Fibroblast of the aortic adventitia (primary cell): Measurements from ENCODE around the gene ITPR1. TPM values are rescaled to one million over a fixed set of nuclear protein-coding genes. Genes with fewer than 3 reads are reported as not detected.

ENCODE experiments used
- DNase-seq: peaks from one replicate; pipeline ENCODE4 v3.0.0-alpha.2; 2010; ENCODE audit warnings: low read depth
- H3K4me3 ChIP-seq: 2 replicates; pipeline ENCODE4 v1.5.1; 2011; ENCODE audit warnings: low read depth, mild to moderate bottlenecking, control low read depth, low read length, moderate library complexity
- total RNA-seq: library from RNA; depleted of rRNA; stranded (reverse); fragments of >200 nt; gene quantifications from 2 replicates; pipeline ENCODE4 v1.2.3, GENCODE V29; 2012; ENCODE audit warnings: low replicate concordance
- TF ChIP-seq, protein P1 (sequence below): IDR thresholded peaks from 2 replicates; pipeline ENCODE4 v1.5.1; 2011; ENCODE audit warnings: mild to moderate bottlenecking, low read length, control low read depth, inconsistent platforms; ENCODE audit not compliant: insufficient read depth

ITPR1 gene
- total RNA-seq, 1 donor, result 8.9 TPM

DNA sequence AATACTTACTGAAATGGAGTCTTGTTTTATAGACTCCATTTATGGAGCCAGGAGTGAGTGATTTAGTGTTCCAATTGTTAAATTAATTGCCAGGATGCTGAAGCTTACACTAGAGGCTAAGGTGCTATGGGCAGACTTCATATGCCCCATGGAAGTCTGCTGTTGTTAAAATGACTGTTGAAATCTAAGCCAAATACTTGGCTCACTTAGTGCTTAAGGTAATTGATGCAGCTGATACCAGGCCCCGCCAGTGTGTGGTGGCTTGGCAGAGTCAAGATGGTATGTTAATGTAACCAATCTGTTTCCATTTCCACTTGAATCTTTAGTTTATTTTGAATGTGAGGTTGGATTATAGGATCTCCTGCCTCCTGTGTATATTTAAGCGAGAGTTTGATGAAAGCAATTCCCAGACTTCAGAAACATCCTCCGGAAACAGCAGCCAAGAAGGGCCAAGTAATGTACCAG lies 187.1 kb downstream of the ITPR1 start:
- TF ChIP-seq, protein P1, sequence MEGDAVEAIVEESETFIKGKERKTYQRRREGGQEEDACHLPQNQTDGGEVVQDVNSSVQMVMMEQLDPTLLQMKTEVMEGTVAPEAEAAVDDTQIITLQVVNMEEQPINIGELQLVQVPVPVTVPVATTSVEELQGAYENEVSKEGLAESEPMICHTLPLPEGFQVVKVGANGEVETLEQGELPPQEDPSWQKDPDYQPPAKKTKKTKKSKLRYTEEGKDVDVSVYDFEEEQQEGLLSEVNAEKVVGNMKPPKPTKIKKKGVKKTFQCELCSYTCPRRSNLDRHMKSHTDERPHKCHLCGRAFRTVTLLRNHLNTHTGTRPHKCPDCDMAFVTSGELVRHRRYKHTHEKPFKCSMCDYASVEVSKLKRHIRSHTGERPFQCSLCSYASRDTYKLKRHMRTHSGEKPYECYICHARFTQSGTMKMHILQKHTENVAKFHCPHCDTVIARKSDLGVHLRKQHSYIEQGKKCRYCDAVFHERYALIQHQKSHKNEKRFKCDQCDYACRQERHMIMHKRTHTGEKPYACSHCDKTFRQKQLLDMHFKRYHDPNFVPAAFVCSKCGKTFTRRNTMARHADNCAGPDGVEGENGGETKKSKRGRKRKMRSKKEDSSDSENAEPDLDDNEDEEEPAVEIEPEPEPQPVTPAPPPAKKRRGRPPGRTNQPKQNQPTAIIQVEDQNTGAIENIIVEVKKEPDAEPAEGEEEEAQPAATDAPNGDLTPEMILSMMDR, result no peak
- no peak for DNase-seq
- H3K4me3 ChIP-seq, result no peak overlapping the region

DNA sequence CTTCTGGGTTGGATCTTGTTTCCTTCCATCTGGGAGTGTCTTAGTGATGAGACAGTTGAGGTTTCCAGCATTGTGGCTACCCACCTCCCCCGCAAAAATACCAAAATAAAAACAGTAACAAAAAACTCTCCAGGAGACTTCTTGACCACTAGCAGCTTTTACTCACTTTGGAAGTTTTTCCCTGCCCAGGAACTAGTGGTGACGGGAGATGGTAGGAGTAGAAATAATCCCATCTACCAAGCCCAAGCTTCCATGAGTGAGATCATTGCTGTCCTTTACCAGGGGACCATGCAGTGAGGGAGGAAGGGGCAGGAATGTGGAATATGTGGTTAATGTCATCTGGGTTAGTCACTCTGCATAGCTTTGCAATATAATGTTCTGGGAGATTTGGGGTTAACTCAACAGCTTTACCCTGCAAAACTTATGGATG lies 187.7 kb downstream of the ITPR1 start:
- no peak for DNase-seq
- TF ChIP-seq, protein P1, result no peak
- no peak overlapping the region for H3K4me3 ChIP-seq

DNA sequence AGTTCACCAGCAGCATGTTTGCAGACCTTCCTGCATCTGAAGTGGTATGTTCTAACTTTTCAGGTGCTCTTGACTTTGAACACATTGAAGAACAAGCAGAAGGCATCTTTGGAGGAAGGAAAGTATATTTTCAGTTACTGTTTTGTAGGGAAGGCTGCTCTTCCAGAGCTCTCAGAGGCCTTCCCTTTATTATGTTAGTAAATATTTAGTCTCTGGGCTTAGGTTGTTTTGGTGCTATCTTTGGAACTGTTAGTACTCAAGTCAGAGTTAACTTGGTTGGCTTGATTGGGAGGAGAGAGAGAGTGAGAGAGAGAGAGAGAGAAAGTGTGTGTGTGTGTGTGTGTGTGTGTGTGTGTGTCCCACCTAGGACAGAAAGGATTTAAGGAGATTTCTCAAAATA lies 188.2 kb downstream of the ITPR1 start:
- TF ChIP-seq, protein P1, result no peak
- no peak for DNase-seq
- H3K4me3 ChIP-seq, result no peak overlapping the region

DNA sequence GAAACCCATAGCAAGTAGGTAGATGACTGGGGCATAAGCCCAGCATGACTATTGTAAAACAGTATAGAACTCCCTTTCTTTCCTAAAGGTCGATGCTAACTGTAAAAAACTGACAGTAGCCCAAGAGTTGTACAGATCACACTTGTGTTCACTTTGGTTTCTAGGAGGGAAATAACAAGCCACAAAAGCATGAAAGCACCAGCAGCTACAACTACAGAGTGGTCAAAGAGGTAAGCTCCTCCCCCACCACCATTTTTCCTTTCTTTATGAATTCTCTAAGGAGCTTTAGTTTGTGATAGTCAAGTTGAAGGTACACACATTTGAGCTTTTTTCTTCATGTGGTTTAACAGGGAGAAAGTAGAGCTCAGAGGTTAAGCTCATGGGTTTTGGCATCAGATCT lies 191.0 kb downstream of the ITPR1 start:
- TF ChIP-seq, protein P1, result no peak
- DNase-seq, result no peak
- H3K4me3 ChIP-seq, result no peak overlapping the region

DNA sequence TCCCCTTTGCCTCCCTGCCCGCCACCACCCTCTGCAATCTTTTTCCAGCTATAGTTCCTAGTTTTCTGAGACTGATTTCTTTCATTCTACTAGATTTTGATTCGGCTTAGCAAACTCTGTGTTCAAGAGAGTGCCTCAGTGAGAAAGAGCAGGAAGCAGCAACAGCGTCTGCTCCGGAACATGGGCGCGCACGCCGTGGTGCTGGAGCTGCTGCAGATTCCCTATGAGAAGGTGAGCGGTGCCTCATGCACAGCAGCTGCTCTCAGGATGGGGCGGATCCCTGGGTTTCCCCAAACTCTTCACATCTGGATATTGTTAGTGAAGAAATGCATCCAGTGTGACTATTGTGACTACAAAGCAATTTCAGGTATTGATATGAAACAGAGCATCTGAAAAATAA lies 191.8 kb downstream of the ITPR1 start:
- H3K4me3 ChIP-seq, result no peak overlapping the region
- no peak for DNase-seq
- TF ChIP-seq, protein P1, result no peak

DNA sequence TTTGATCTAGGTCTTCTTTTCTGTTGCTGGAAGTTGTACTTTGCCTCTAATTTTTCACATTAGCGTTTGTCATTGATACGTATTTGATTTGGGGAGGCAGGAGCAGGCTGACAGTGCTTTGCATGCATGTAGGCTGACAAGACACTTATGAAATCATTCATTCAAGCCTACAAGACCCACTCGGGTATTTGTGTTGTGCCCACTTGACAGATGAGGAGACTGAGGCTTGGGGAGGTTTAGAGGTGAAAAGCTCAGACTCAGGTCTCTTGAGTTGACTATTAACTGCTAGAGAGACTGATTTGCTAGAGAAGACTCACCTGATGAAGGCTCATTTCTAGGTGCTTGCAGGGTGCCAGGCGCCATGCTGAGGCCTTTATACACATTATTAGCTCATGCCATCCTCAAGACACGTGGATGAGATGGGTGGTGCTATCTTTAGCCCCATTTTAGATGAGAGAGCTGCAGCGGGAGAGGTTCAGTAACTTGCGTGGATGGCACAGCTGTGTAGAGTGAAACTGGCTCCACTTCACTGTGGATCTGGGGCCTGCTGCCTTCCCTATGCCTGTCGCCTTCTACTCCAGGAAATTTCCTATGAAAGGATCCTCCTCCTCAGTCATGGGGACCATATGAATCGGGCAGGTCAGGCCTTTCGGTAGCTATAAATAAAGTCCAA lies 192.7 kb downstream of the ITPR1 start:
- DNase-seq, result no peak
- H3K4me3 ChIP-seq, result no peak overlapping the region
- TF ChIP-seq, protein P1, result no peak

DNA sequence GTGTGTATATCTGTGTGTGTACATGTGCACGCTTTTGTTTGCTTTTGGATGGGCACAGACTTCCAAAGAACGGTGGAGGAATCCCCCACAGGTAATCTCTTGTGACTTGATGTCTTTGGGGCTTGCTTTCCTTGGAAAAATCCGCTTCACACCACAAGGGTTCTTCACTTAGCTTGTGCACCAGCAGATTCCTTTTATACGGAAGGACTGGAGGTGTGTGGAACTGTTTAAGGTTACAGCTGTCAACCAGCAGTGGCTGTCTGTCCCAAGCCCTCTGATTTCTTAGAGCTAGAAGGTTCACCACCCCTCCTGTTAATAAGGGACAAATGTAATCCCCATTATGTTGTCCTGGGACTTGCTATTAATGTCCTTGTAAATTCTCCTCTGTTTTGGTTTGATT lies 193.5 kb downstream of the ITPR1 start:
- TF ChIP-seq, protein P1, result no peak
- no peak for DNase-seq

More for the DNA sequence above, 193.5 kb downstream of the ITPR1 start:
- no peak overlapping the region for H3K4me3 ChIP-seq
